Upper lobe of left lung (tissue), 4 donors: Measurements from ENCODE around the gene GNA12.
A peak's percentile ranks its signal among the peaks of the same experiment; 100 is the strongest.

ENCODE experiments used
- CTCF ChIP-seq, 6 experiments: fragments of 450-650 bp in 4 of 6; fragments of 200-600 bp in 2 of 6; sonication (generic) in 2 of 6; IDR thresholded peaks; one replicate each; pipeline ENCODE4 v1.5.1; 2016 to 2019; ENCODE audit warnings: antibody characterized with exemption in 6 of 6
- POLR2A ChIP-seq, 4 donors: fragments of 450-650 bp; IDR thresholded peaks; one replicate each; pipeline ENCODE4 v1.5.1; 2016 to 2017; ENCODE audit warnings: antibody characterized with exemption in 4 of 4, mild to moderate bottlenecking in 2 of 4
- POLR2AphosphoS5 ChIP-seq, 2 donors: sonication (generic); formaldehyde crosslinking; IDR thresholded peaks; one replicate each; pipeline ENCODE4 v1.5.1; 2017; ENCODE audit warnings: antibody characterized with exemption in 2 of 2

- TF ChIP-seq CTCF (IDR thresholded peaks at IDR 0.05) (peak; percentile 64 to 87 (median 78)), POLR2A (IDR thresholded peaks at IDR 0.05) (no peak), POLR2AphosphoS5 (IDR thresholded peaks at IDR 0.05) (no peak)
Measured at GRCh38 chr7:2680792-2681490, 163.2 kb downstream of the GNA12 start.
